Stimulated activated CD4-positive, alpha-beta T cell treated with anti-CD3 and anti-CD28 coated beads, Interleukin-15, amount 100 ng/mL, for 1 hour (primary cell): ENCODE results near the gene AIPL1.

Source experiments
- DNase-seq, 2 donors: peaks; one replicate each; pipeline ENCODE4 v3.0.0-alpha.2; 2020; ENCODE audit warnings: low read depth in 1 of 2, low spot score in 1 of 2

Gene AIPL1

GRCh38 chr17:6467567-6467966, 32.6 kb upstream of the AIPL1 start:
- no peak for DNase-seq

GRCh38 chr17:6465206-6466003, 30.5 kb upstream of the AIPL1 start:
- no peak for DNase-seq

GRCh38 chr17:6464446-6465041, 29.6 kb upstream of the AIPL1 start:
- no peak for DNase-seq

GRCh38 chr17:6463616-6464445, 28.9 kb upstream of the AIPL1 start:
- no peak for DNase-seq

GRCh38 chr17:6462692-6463091, 27.8 kb upstream of the AIPL1 start:
- no peak for DNase-seq

- no peak for DNase-seq
These were observed 27.0 kb upstream of the AIPL1 start for GRCh38 chr17:6461792-6462524.

GRCh38 chr17:6461246-6461645, 26.3 kb upstream of the AIPL1 start:
- DNase-seq, result no peak

- no peak for DNase-seq
These were observed 25.7 kb upstream of the AIPL1 start for GRCh38 chr17:6460531-6461161.

- DNase-seq, result no peak
These were observed 23.6 kb upstream of the AIPL1 start for GRCh38 chr17:6458460-6458950.

- DNase-seq, result no peak
These were observed 23.0 kb upstream of the AIPL1 start for GRCh38 chr17:6457688-6458459.

GRCh38 chr17:6456914-6457687, 22.2 kb upstream of the AIPL1 start:
- no peak for DNase-seq

GRCh38 chr17:6456321-6456720, 21.4 kb upstream of the AIPL1 start:
- no peak for DNase-seq

- DNase-seq, result peak in 1 of 2 donors; percentile 31
These were observed 20.4 kb upstream of the AIPL1 start for GRCh38 chr17:6455321-6455705.

GRCh38 chr17:6454495-6455320, 19.8 kb upstream of the AIPL1 start:
- DNase-seq, result no peak

- no peak for DNase-seq
These were observed 18.5 kb upstream of the AIPL1 start for GRCh38 chr17:6453279-6454024.

GRCh38 chr17:6452471-6453266, 17.7 kb upstream of the AIPL1 start:
- no peak for DNase-seq
